Tibial nerve (tissue), 4 donors: ENCODE results near the gene DUSP19. TPM values are rescaled to one million over a fixed set of nuclear protein-coding genes. Genes with fewer than 3 reads are reported as not detected.

ENCODE experiments used
- DNase-seq, 2 donors: peaks; one replicate each; pipeline ENCODE4 v3.0.0-alpha.2; 2019; ENCODE audit warnings: low spot score in 2 of 2
- H3K27ac ChIP-seq, 4 donors: fragments of 200-600 bp; sonication (generic) in 3 of 4; one replicate each; pipeline ENCODE4 v1.5.1; 2017 to 2019; ENCODE audit warnings: mild to moderate bottlenecking in 1 of 4
- H3K27me3 ChIP-seq, 2 donors: fragments of 200-600 bp; sonication (generic) in 1 of 2; one replicate each; pipeline versions ENCODE4 v1.5.1 to v1.6.0; 2017 to 2019
- H3K36me3 ChIP-seq, 3 donors: fragments of 200-600 bp; sonication (generic); one replicate each; pipeline ENCODE4 v1.5.1; 2018 to 2019
- H3K4me1 ChIP-seq, 4 donors: fragments of 200-600 bp; sonication (generic) in 3 of 4; one replicate each; pipeline ENCODE4 v1.5.1; 2017 to 2019
- H3K4me3 ChIP-seq, 4 donors: fragments of 200-600 bp; sonication (generic) in 3 of 4; one replicate each; pipeline ENCODE4 v1.5.1; 2017 to 2019; ENCODE audit warnings: mild to moderate bottlenecking in 1 of 4, moderate library complexity in 1 of 4
- H3K9me3 ChIP-seq, 4 donors: fragments of 200-600 bp; sonication (generic) in 3 of 4; one replicate each; pipeline ENCODE4 v1.5.1; 2017 to 2019
- CTCF ChIP-seq, 5 experiments: fragments of 200-600 bp in 3 of 5; fragments of 450-650 bp in 2 of 5; sonication (generic) in 3 of 5; IDR thresholded peaks; one replicate each; pipeline ENCODE4 v1.5.1; 2016 to 2019; ENCODE audit warnings: antibody characterized with exemption in 5 of 5, mild to moderate bottlenecking in 3 of 5, moderate library complexity in 2 of 5
- EP300 ChIP-seq, 2 donors: sonication (generic); formaldehyde crosslinking; IDR thresholded peaks; one replicate each; pipeline ENCODE4 v1.6.1; 2017; ENCODE audit warnings: antibody characterized with exemption in 2 of 2, mild to moderate bottlenecking in 1 of 2
- POLR2A ChIP-seq, 2 donors: fragments of 450-650 bp; IDR thresholded peaks; one replicate each; pipeline ENCODE4 v1.6.1; 2017; ENCODE audit warnings: antibody characterized with exemption in 2 of 2, mild to moderate bottlenecking in 2 of 2, moderate library complexity in 2 of 2
- WGBS, 2 donors: methylation state at CpG; one replicate each; pipeline ENCODE4 v1.1.5; 2018; 5-methylcytosine and 5-hydroxymethylcytosine counted together
- total RNA-seq, 4 donors: library from RNA; depleted of rRNA; stranded (reverse); fragments of >200 nt; gene quantifications; one replicate each; pipeline ENCODE4 v1.1.0, GENCODE V29; 2016

Gene DUSP19
- total RNA-seq, 4 donors from 2014 or later: 0.90 to 3.1 (median 2.0) TPM

DNA sequence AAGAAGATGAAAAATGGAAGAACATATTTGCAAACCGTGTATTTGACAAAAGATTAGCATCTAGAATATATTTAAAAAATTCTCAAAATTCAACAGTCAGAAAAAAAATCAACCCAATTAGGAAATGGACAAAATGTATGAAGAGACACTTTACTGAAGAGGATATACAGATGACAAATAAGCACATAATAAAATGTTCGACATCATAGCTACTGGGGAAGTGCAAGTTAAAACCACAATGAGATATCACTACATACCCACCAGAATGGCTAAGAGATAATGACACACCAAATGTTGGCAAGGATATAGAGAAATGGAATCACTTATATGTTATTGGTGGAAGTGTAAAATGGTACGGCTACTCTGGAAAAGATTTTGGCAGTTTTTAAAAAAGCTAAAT is 34.0 kb downstream of the DUSP19 start:
- Histone ChIP-seq H3K9me3 (no peaks in the 10 kb centered on the region), H3K4me3 (no peak overlapping the region), H3K27me3 (no peaks in the 10 kb centered on the region), H3K4me1 (no peaks in the 10 kb centered on the region), H3K36me3 (no peaks in the 10 kb centered on the region), H3K27ac (no peak overlapping the region)
- TF ChIP-seq CTCF (IDR thresholded peaks at IDR 0.05) (no peak), EP300 (IDR thresholded peaks at IDR 0.05) (no peak), POLR2A (IDR thresholded peaks at IDR 0.05) (no peak)
- DNase-seq: no peak
- 84 to 90% methylated on average over 3 of the region's 3 CpGs for WGBS, 2 donors

GRCh38 chr2:183113630-183114029 is 35.1 kb downstream of the DUSP19 start:
- H3K4me3 ChIP-seq: no peak overlapping the region
- H3K27ac ChIP-seq: no peak overlapping the region
- no peak for TF ChIP-seq CTCF (IDR thresholded peaks at IDR 0.05)
- TF ChIP-seq POLR2A (IDR thresholded peaks at IDR 0.05): no peak
- no peak for TF ChIP-seq EP300 (IDR thresholded peaks at IDR 0.05)
- no peaks in the 10 kb centered on the region for H3K9me3 ChIP-seq
- H3K4me1 ChIP-seq: no peaks in the 10 kb centered on the region
- WGBS, 2 donors: 63 to 76% methylated on average over 2 of the region's 2 CpGs
- no peaks in the 10 kb centered on the region for H3K27me3 ChIP-seq
- H3K36me3 ChIP-seq: no peaks in the 10 kb centered on the region
- DNase-seq: no peak

DNA sequence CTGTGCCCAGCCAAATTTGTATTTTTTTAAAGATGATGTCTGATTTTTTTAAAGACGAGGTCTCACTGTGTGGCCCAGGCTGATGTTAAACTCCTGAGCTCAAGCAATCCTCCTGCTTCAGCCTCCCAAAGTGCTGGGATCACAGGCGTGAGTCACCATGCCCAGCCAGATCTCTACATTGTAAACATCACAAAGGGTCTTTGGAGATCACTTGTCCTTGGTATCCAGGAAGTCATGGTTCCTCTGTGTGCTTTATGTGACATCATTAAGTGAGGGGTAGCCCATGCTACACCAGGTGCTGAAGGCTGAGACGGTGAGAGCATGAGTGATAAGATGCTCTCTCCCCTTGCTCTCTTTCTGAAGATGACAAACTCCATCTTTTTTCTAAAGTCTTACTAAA is 38.7 kb downstream of the DUSP19 start:
- no peaks in the 10 kb centered on the region for H3K27me3 ChIP-seq
- 77 to 80% methylated on average over 3 of the region's 3 CpGs for WGBS, 2 donors
- no peak for DNase-seq
- no peaks in the 10 kb centered on the region for H3K4me1 ChIP-seq
- no peak for TF ChIP-seq CTCF (IDR thresholded peaks at IDR 0.05)
- no peak for TF ChIP-seq EP300 (IDR thresholded peaks at IDR 0.05)
- no peak for TF ChIP-seq POLR2A (IDR thresholded peaks at IDR 0.05)
- H3K27ac ChIP-seq: no peak overlapping the region
- H3K9me3 ChIP-seq: no peaks in the 10 kb centered on the region
- no peaks in the 10 kb centered on the region for H3K36me3 ChIP-seq
- H3K4me3 ChIP-seq: no peak overlapping the region

GRCh38 chr2:183123117-183123958 is 44.8 kb downstream of the DUSP19 start:
- Histone ChIP-seq H3K4me3 (peak overlapping the region; percentile 67 to 84 (median 77)), H3K27ac (peak overlapping the region; percentile 52 to 90 (median 86)), H3K36me3 (no peaks in the 10 kb centered on the region), H3K9me3 (no peaks in the 10 kb centered on the region), H3K4me1 (peaks cover 0 to 18% (median 1%) of the 10 kb centered on the region in 4 donors), H3K27me3 (no peaks in the 10 kb centered on the region)
- no peak for DNase-seq
- no peak for TF ChIP-seq POLR2A (IDR thresholded peaks at IDR 0.05)
- TF ChIP-seq CTCF (IDR thresholded peaks at IDR 0.05): no peak
- TF ChIP-seq EP300 (IDR thresholded peaks at IDR 0.05): no peak
- WGBS, 2 donors: 23 to 39% methylated on average over 17 of the region's 17 CpGs

DNA sequence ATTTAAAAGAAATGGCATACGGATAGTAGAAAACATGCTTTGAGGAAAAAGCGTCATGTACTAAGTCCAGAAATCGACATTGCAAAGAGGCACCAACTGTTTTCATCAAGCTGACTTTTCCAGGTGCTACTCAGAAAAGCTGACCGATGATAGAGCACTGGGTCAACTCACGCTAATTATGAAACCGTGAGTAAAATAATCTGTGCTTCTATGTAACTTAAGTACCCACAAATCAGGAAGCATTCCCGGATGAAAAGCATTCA is 45.3 kb downstream of the DUSP19 start:
- 1% methylated on average over 7 of the region's 7 CpGs for WGBS, 2 donors

More for the DNA sequence above, 45.3 kb downstream of the DUSP19 start:
- TF ChIP-seq CTCF (IDR thresholded peaks at IDR 0.05): no peak
- no peak for TF ChIP-seq EP300 (IDR thresholded peaks at IDR 0.05)
- TF ChIP-seq POLR2A (IDR thresholded peaks at IDR 0.05): no peak
- Histone ChIP-seq H3K36me3 (peaks cover 0 to 4% (median 0%) of the 10 kb centered on the region in 3 donors), H3K4me1 (peaks cover 0 to 18% (median 1%) of the 10 kb centered on the region in 4 donors), H3K4me3 (peak overlapping the region; percentile 67 to 84 (median 77)), H3K9me3 (no peaks in the 10 kb centered on the region), H3K27me3 (no peaks in the 10 kb centered on the region), H3K27ac (peak overlapping the region; percentile 52 to 90 (median 86))
- DNase-seq: no peak
